ENCODE results near the gene HGD.

The HGD gene

DNA sequence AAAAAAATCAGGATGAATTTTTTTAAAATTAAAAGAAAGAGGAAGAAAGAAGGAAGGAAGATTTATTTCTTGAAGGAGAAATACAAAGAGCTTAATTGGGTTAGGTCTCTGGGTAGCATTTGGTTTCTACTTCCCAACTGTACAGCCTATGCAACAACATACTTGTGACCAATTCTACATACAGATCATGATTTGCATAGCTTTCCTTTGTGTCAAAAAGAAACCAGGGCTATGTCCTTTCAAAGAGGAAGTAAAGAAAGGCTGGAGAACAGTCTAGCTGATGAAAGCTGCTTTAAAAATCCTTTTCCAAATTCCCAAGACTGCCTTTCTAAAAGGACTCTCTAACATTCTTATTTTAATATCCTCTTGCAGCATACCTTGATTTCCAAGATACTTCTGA is 6.1 kb upstream of the HGD start:
- H3K4me3 ChIP-seq (ENCODE audit: low read depth, low read length) = no peak overlapping the region
- TF ChIP-seq, protein P1, sequence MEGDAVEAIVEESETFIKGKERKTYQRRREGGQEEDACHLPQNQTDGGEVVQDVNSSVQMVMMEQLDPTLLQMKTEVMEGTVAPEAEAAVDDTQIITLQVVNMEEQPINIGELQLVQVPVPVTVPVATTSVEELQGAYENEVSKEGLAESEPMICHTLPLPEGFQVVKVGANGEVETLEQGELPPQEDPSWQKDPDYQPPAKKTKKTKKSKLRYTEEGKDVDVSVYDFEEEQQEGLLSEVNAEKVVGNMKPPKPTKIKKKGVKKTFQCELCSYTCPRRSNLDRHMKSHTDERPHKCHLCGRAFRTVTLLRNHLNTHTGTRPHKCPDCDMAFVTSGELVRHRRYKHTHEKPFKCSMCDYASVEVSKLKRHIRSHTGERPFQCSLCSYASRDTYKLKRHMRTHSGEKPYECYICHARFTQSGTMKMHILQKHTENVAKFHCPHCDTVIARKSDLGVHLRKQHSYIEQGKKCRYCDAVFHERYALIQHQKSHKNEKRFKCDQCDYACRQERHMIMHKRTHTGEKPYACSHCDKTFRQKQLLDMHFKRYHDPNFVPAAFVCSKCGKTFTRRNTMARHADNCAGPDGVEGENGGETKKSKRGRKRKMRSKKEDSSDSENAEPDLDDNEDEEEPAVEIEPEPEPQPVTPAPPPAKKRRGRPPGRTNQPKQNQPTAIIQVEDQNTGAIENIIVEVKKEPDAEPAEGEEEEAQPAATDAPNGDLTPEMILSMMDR (IDR thresholded peaks at IDR 0.05; ENCODE audit: control insufficient read depth, extremely low read depth, insufficient read depth) = no peak
- no peak for DNase-seq (ENCODE audit: low read depth)

DNA sequence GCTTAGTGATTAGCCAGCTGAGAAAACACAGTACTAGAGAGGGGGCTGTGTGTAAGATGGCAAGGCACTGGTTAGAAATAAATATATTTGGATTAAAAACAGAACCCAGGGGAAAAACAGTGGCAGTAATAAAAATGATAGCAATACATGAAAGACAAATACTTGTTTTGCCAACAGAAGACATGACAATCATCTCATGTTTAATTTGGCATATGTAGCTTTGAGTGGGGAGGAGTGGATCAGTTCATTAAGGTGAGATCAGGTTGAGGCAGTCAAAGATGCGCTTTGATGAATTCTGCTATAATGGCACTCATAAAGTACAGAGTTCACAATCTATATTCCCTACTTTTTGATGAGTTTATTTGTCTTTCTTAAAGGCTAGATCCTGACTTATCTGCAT is 3.4 kb upstream of the HGD start:
- peak; percentile 91 for DNase-seq (ENCODE audit: low read depth)
- H3K4me3 ChIP-seq (ENCODE audit: low read depth, low read length) = no peak overlapping the region
- TF ChIP-seq, protein P1 (IDR thresholded peaks at IDR 0.05; ENCODE audit: control insufficient read depth, extremely low read depth, insufficient read depth) = no peak

DNA sequence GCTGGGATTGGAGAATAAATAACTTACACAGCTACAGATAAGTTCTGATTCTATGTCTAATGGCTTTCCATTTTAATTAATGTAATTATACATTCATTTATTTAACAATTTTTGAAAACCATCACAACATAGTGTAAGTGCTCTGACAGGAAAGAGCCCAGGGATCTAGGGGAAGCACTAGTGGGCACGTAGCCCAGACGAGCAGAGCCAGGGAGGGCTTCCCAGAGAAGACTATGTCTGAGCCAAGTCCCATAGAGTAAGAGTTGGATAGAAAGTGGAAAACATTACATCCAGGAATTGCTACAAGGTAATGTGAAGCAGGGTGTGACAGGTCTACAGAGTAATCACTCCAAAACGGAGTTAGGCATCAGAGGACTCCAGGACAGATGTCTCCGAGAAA is 2.9 kb upstream of the HGD start:
- H3K4me3 ChIP-seq (ENCODE audit: low read depth, low read length) = no peak overlapping the region
- peak; percentile 69 for DNase-seq (ENCODE audit: low read depth)
- TF ChIP-seq, protein P1 (IDR thresholded peaks at IDR 0.05; ENCODE audit: control insufficient read depth, extremely low read depth, insufficient read depth) = no peak

DNA sequence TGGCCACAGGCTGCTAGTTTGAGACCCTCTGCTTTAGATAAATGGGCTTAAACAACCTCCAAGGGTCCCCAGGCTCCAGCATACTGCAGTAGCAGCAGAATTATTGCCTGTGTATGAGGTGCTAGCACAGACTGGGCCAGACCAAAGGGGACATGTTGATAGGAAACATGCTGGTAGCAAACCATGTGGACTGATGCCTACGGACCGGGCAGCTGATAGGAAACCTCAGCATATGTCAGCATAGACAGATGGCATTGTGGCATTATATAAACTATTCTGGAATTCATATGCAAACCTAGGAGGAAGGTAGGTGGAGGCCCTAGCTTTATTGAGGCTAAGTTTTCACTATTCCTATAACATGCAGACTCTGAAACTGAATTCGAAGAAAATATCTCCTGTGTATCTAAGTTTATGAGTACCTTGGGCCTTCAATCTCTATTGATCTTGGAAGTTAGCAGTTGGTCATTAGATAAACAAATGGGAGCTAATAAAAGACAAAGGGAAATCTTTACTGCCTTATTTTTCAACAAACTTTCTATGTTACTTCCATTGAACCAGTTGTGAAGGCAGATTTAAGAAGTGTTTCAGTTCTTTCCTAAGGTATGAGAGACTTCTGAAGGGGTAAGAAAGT is 1.7 kb upstream of the HGD start:
- H3K4me3 ChIP-seq (ENCODE audit: low read depth, low read length) = no peak overlapping the region
- TF ChIP-seq, protein P1 (IDR thresholded peaks at IDR 0.05; ENCODE audit: control insufficient read depth, extremely low read depth, insufficient read depth) = no peak
- DNase-seq (ENCODE audit: low read depth) = peak; percentile 89

DNA sequence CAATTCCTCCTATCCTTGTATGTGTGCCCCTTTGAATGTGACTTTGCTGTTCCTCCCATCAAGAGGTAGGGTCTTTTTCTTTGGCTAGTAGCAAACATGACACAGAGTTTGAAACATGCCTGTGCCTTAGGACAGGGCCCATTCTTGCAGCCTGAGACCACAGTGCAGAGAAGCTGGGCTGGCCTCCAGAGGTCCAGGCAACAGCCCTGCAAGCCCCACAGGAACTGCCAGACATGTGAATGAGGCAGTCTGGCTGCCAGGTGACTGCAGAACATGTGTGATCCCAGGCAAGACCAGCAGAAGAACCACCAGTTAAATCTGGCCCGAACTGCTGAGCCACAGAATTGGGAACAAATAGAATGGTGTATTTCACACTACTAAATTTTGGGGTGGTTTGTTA is 1.2 kb upstream of the HGD start:
- TF ChIP-seq, protein P1 (IDR thresholded peaks at IDR 0.05; ENCODE audit: control insufficient read depth, extremely low read depth, insufficient read depth) = no peak
- peak; percentile 56 for DNase-seq (ENCODE audit: low read depth)
- H3K4me3 ChIP-seq (ENCODE audit: low read depth, low read length) = no peak overlapping the region

DNA sequence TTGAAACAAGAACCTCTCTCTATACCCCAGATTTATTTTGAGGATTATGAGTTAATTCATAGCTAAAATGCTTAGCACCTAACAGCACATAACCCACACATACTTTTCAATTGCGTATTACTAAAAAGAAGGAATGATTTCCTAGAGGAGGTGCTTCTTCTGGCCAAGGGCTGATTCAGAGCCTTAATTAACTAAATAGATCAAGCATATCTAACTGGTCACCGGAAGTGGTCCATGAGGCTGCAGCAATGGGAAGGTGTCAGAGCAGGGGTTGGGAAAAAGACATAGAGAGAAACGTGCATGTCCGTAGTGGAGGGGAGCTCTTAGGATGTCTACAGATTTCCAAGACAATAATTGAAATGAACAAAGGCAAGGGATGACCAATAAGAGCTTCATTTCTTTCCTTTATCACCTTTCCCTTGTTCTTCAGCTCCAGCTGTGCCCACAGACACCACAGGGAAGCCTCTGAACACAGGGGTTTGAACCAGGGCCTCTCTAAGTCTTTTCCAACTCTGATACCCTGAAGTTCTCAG is 467 bp downstream of the HGD start:
- DNase-seq (ENCODE audit: low read depth) = no peak
- no peak overlapping the region for H3K4me3 ChIP-seq (ENCODE audit: low read depth, low read length)

More for the DNA sequence above, 467 bp downstream of the HGD start:
- TF ChIP-seq, protein P1 (IDR thresholded peaks at IDR 0.05; ENCODE audit: control insufficient read depth, extremely low read depth, insufficient read depth) = no peak

Data from LNCaP clone FGC (cell line).